Measurements from ENCODE around the gene GDPD5. TPM values are rescaled to one million over a fixed set of nuclear protein-coding genes. Genes with fewer than 3 reads are reported as not detected.
A peak's percentile ranks its signal among the peaks of the same experiment; 100 is the strongest.

Gene GDPD5
- total RNA-seq, 1 experiment from 2014 or later, result 109 TPM

GRCh38 chr11:75449776-75450175 lies 76.0 kb downstream of the GDPD5 start:
- DNase-seq (ENCODE audit: low read depth, low spot score), result no peak
- in situ Hi-C loops (cut with HindIII; ENCODE audit: low pct_unique_long_range_greater_than_20kb, low sequenced_read_pairs), result no loop called here

- in situ Hi-C loops (cut with HindIII; ENCODE audit: low pct_unique_long_range_greater_than_20kb, low sequenced_read_pairs), result no loop called here
- no peak for DNase-seq (ENCODE audit: low read depth, low spot score)
Observed at GRCh38 chr11:75449271-75449670, 76.5 kb downstream of the GDPD5 start.

- no peak for DNase-seq (ENCODE audit: low read depth, low spot score)
- in situ Hi-C loops (cut with HindIII; ENCODE audit: low pct_unique_long_range_greater_than_20kb, low sequenced_read_pairs), result no loop called here
Observed at GRCh38 chr11:75447415-75447814, 78.3 kb downstream of the GDPD5 start.

- in situ Hi-C loops (cut with HindIII; ENCODE audit: low pct_unique_long_range_greater_than_20kb, low sequenced_read_pairs), result no loop called here
Observed at GRCh38 chr11:75445315-75445953, 80.3 kb downstream of the GDPD5 start.

GRCh38 chr11:75443043-75443442 lies 82.7 kb downstream of the GDPD5 start:
- in situ Hi-C loops (cut with HindIII; ENCODE audit: low pct_unique_long_range_greater_than_20kb, low sequenced_read_pairs), result no loop called here
- no peak for DNase-seq (ENCODE audit: low read depth, low spot score)

More at GRCh38 chr11:75445315-75445953, 80.3 kb downstream of the GDPD5 start:
- peak; percentile 84 for DNase-seq (ENCODE audit: low read depth, low spot score)

- in situ Hi-C loops (cut with HindIII; ENCODE audit: low pct_unique_long_range_greater_than_20kb, low sequenced_read_pairs), result no loop called here
- DNase-seq (ENCODE audit: low read depth, low spot score), result no peak
Observed at GRCh38 chr11:75442161-75442885, 83.4 kb downstream of the GDPD5 start.

- DNase-seq (ENCODE audit: low read depth, low spot score), result no peak
- in situ Hi-C loops (cut with HindIII; ENCODE audit: low pct_unique_long_range_greater_than_20kb, low sequenced_read_pairs), result no loop called here
Observed at GRCh38 chr11:75441804-75442132, 84.0 kb downstream of the GDPD5 start.

- DNase-seq (ENCODE audit: low read depth, low spot score), result no peak
- in situ Hi-C loops (cut with HindIII; ENCODE audit: low pct_unique_long_range_greater_than_20kb, low sequenced_read_pairs), result no loop called here
Observed at GRCh38 chr11:75440960-75441803, 84.6 kb downstream of the GDPD5 start.

- no peak for DNase-seq (ENCODE audit: low read depth, low spot score)
- in situ Hi-C loops (cut with HindIII; ENCODE audit: low pct_unique_long_range_greater_than_20kb, low sequenced_read_pairs), result no loop called here
Observed at GRCh38 chr11:75439495-75440120, 86.1 kb downstream of the GDPD5 start.

GRCh38 chr11:75439026-75439425 lies 86.7 kb downstream of the GDPD5 start:
- in situ Hi-C loops (cut with HindIII; ENCODE audit: low pct_unique_long_range_greater_than_20kb, low sequenced_read_pairs), result no loop called here

GRCh38 chr11:75437966-75438659 lies 87.6 kb downstream of the GDPD5 start:
- in situ Hi-C loops (cut with HindIII; ENCODE audit: low pct_unique_long_range_greater_than_20kb, low sequenced_read_pairs), result no loop called here
- DNase-seq (ENCODE audit: low read depth, low spot score), result no peak

More at GRCh38 chr11:75439026-75439425, 86.7 kb downstream of the GDPD5 start:
- DNase-seq (ENCODE audit: low read depth, low spot score), result no peak

GRCh38 chr11:75436806-75437205 lies 88.9 kb downstream of the GDPD5 start:
- no peak for DNase-seq (ENCODE audit: low read depth, low spot score)
- in situ Hi-C loops (cut with HindIII; ENCODE audit: low pct_unique_long_range_greater_than_20kb, low sequenced_read_pairs), result no loop called here

- no peak for DNase-seq (ENCODE audit: low read depth, low spot score)
- in situ Hi-C loops (cut with HindIII; ENCODE audit: low pct_unique_long_range_greater_than_20kb, low sequenced_read_pairs), result no loop called here
Observed at GRCh38 chr11:75435571-75435925, 90.2 kb downstream of the GDPD5 start.

GRCh38 chr11:75434886-75435570 lies 90.7 kb downstream of the GDPD5 start:
- DNase-seq (ENCODE audit: low read depth, low spot score), result no peak
- in situ Hi-C loops (cut with HindIII; ENCODE audit: low pct_unique_long_range_greater_than_20kb, low sequenced_read_pairs), result no loop called here

- in situ Hi-C loops (cut with HindIII; ENCODE audit: low pct_unique_long_range_greater_than_20kb, low sequenced_read_pairs), result no loop called here
Observed at GRCh38 chr11:75434051-75434450, 91.7 kb downstream of the GDPD5 start.

GRCh38 chr11:75433443-75433842 lies 92.3 kb downstream of the GDPD5 start:
- no peak for DNase-seq (ENCODE audit: low read depth, low spot score)
- in situ Hi-C loops (cut with HindIII; ENCODE audit: low pct_unique_long_range_greater_than_20kb, low sequenced_read_pairs), result no loop called here

More at GRCh38 chr11:75434051-75434450, 91.7 kb downstream of the GDPD5 start:
- DNase-seq (ENCODE audit: low read depth, low spot score), result no peak

- in situ Hi-C loops (cut with HindIII; ENCODE audit: low pct_unique_long_range_greater_than_20kb, low sequenced_read_pairs), result no loop called here
- no peak for DNase-seq (ENCODE audit: low read depth, low spot score)
Observed at GRCh38 chr11:75432911-75433321, 92.8 kb downstream of the GDPD5 start, which contains the start of gene KLHL35. KLHL35 (minus strand) TSS chr11:75433203; CDS start chr11:75430629, 2,574 bp downstream.

Measured in SK-MEL-5 (cell line).